Calu3 (cell line): Measurements from ENCODE around the gene CPT1A. TPM values are rescaled to one million over a fixed set of nuclear protein-coding genes. Genes with fewer than 3 reads are reported as not detected.

Source experiments
- BruUV-seq: library from RNA; stranded (reverse); fragments of 400-500 nt; replicated peaks from 2 replicates; lab custom pipeline; 2021; lab: Mats Ljungman, UMichigan
- CTCF ChIA-PET: fragments of 300-600 bp; sonication (Branson Sonifier 250); formaldehyde crosslinking; loops from one replicate; lab custom pipeline; 2022; ENCODE audit warnings: antibody characterized with exemption; lab: Charles Lee
- DNase-seq: peaks from one replicate; pipeline ENCODE4 v3.0.0; 2022
- H3K27ac Mint-ChIP-seq: one replicate; pipeline ENCODE4 v1.8.0; 2022; ENCODE audit warnings: mixed read lengths; ENCODE audit not compliant: unreplicated experiment
- H3K27me3 Mint-ChIP-seq: one replicate; pipeline ENCODE4 v1.8.0; 2022; ENCODE audit warnings: mixed read lengths; ENCODE audit not compliant: unreplicated experiment
- H3K36me3 Mint-ChIP-seq: one replicate; pipeline ENCODE4 v1.8.0; 2022; ENCODE audit warnings: mild to moderate bottlenecking, moderate library complexity, mixed read lengths; ENCODE audit not compliant: insufficient read depth, unreplicated experiment
- H3K4me1 Mint-ChIP-seq: one replicate; pipeline ENCODE4 v1.8.0; 2022; ENCODE audit warnings: mild to moderate bottlenecking, low read depth, mixed read lengths; ENCODE audit not compliant: unreplicated experiment
- H3K4me3 Mint-ChIP-seq: one replicate; pipeline ENCODE4 v1.8.0; 2022; ENCODE audit warnings: mild to moderate bottlenecking, low read depth, moderate library complexity, mixed read lengths; ENCODE audit not compliant: unreplicated experiment
- H3K9me3 Mint-ChIP-seq: one replicate; pipeline ENCODE4 v1.8.0; 2022; ENCODE audit warnings: low read depth, mixed read lengths; ENCODE audit not compliant: unreplicated experiment
- intact Hi-C: fragments of 100-400 bp; cut with micrococcal nuclease; formaldehyde crosslinking; loops from one replicate; pipeline ENCODE4 v1.10.0; 2022; ENCODE audit not compliant: unreplicated experiment
- total RNA-seq: library from RNA; stranded (reverse); gene quantifications from 2 replicates; pipeline ENCODE4 v1.2.3, GENCODE V29; 2022
- TF ChIP-seq, protein P1 (sequence below): fragments of 200-600 bp; IDR thresholded peaks from one replicate; pipeline ENCODE4 v1.8.0; 2022; ENCODE audit warnings: antibody characterized with exemption; ENCODE audit not compliant: unreplicated experiment

Gene CPT1A
- total RNA-seq, 1 experiment from 2014 or later: 45.9 TPM

DNA sequence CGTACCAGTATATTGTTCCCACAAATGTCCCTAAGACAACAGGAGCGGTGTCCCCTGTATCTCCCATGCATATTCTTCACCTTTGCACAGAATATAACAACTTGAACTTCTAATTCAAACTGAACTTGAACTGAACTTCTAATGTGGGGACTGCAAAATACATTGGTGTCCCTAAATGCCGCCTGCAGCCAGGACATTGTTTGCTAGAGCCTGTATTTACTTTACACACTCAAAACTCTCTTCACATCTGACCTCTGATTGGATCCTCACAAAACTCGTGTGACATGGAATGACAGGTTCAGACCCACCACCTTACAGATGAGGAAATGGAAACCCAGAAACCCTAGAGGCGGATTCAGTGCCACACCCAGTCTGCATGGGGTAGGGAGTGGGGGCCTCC lies 6.4 kb downstream of the CPT1A start:
- CTCF ChIA-PET: interaction anchor here (0.6 kb wide), 2 partner anchors 8 to 33 kb away, joined by 3 to 8 read pairs; no protein-coding TSS in a partner anchor
- intact Hi-C loops: no loop called here
- no peak overlapping the region for H3K27ac Mint-ChIP-seq

DNA sequence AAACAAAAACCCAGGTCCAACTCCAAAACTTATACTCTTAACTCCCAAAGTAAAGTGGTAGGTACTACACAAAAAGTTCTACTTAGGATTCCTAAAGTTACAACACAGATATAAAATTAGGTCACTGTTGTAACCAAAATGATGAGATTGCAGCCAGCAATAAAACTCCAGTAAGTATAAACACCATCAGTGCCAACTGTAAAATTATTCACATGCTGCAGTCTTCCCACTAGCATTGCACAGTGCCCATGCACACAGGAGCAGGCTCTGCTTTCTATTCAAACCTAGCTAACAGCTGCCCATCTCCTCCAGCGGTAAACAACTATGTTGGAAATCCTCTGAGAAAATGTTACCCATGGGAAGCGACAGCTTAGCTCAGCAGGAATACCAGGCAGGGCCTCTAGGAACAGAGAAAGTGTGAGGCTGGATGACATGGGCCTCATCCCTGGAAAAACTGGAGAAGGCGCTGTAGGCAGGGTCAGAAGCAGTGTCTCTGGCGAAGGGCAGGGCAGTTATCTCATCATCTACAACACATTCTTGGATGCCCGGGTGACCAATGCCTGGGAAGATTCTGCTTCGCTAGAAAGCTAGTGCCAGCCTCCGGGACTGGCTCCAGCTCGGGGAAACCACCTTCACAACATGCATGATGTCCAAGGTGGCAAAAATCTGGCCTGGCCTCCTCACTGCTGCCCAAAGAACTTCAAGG lies 9.1 kb downstream of the CPT1A start:
- CTCF ChIA-PET: no interaction called here
- TF ChIP-seq, protein P1, sequence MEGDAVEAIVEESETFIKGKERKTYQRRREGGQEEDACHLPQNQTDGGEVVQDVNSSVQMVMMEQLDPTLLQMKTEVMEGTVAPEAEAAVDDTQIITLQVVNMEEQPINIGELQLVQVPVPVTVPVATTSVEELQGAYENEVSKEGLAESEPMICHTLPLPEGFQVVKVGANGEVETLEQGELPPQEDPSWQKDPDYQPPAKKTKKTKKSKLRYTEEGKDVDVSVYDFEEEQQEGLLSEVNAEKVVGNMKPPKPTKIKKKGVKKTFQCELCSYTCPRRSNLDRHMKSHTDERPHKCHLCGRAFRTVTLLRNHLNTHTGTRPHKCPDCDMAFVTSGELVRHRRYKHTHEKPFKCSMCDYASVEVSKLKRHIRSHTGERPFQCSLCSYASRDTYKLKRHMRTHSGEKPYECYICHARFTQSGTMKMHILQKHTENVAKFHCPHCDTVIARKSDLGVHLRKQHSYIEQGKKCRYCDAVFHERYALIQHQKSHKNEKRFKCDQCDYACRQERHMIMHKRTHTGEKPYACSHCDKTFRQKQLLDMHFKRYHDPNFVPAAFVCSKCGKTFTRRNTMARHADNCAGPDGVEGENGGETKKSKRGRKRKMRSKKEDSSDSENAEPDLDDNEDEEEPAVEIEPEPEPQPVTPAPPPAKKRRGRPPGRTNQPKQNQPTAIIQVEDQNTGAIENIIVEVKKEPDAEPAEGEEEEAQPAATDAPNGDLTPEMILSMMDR: no peak

More for the DNA sequence above, 6.4 kb downstream of the CPT1A start:
- Mint-ChIP-seq H3K9me3 (no peaks in the 10 kb centered on the region), H3K4me1 (peaks cover 9% of the 10 kb centered on the region), H3K4me3 (no peak overlapping the region), H3K36me3 (peaks cover 17% of the 10 kb centered on the region), H3K27me3 (no peaks in the 10 kb centered on the region)
- TF ChIP-seq, protein P1: no peak
- BruUV-seq: no TSS peak
- no peak for DNase-seq

DNA sequence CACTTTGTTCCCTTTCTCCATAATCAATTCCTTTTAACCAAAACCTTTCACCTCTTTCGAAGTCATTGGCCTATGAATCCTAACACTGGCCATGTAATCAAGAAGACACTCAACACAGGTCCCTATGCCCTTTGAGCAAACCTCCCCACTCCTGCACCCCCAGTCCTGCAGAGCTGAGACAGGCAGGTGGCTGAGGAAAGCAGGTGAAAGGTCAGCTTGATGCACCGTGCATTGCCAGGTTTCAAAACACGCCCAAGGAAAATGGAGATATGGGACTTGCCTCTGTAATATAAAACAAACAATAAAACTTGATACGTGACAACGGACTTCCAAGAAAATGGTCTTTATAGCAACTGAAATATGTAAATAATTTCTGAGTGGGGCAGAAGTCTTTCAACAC lies 10.6 kb downstream of the CPT1A start:
- intact Hi-C loops: no loop called here
- TF ChIP-seq, protein P1: no peak
- BruUV-seq: no TSS peak
- DNase-seq: no peak
- H3K4me3 Mint-ChIP-seq: no peak overlapping the region
- no peaks in the 10 kb centered on the region for H3K4me1 Mint-ChIP-seq
- H3K27me3 Mint-ChIP-seq: no peaks in the 10 kb centered on the region
- CTCF ChIA-PET: no interaction called here
- H3K9me3 Mint-ChIP-seq: no peaks in the 10 kb centered on the region
- H3K27ac Mint-ChIP-seq: no peak overlapping the region
- no peaks in the 10 kb centered on the region for H3K36me3 Mint-ChIP-seq

More for the DNA sequence above, 9.1 kb downstream of the CPT1A start:
- Mint-ChIP-seq H3K9me3 (no peaks in the 10 kb centered on the region), H3K4me1 (no peaks in the 10 kb centered on the region), H3K27ac (no peak overlapping the region), H3K36me3 (no peaks in the 10 kb centered on the region), H3K4me3 (no peak overlapping the region), H3K27me3 (no peaks in the 10 kb centered on the region)
- no TSS peak for BruUV-seq
- intact Hi-C loops: no loop called here
- no peak for DNase-seq

DNA sequence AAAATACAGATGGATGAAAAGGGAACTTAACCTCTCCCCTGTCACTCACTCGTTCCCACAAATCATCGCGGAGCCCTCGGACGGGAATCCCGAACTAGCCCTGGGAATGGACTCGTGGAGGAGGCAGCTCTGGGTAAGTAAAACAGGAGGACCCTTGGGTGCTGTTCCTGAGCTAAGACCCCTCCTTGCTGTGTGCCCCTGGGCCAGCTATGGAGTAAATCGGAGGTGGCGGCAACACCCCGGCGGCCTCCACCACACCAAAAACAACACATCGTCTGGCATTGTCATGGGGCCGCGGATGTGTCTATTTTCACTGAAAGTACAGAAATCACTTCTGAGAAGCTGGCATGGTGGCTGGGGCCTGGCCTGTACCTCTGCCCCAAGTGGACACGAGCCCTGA lies 12.1 kb downstream of the CPT1A start:
- no peaks in the 10 kb centered on the region for H3K9me3 Mint-ChIP-seq
- no peak for DNase-seq
- intact Hi-C loops: no loop called here
- H3K36me3 Mint-ChIP-seq: no peaks in the 10 kb centered on the region
- H3K27ac Mint-ChIP-seq: no peak overlapping the region
- no peaks in the 10 kb centered on the region for H3K27me3 Mint-ChIP-seq
- no peaks in the 10 kb centered on the region for H3K4me1 Mint-ChIP-seq
- H3K4me3 Mint-ChIP-seq: no peak overlapping the region
- no TSS peak for BruUV-seq
- CTCF ChIA-PET: no interaction called here
- TF ChIP-seq, protein P1: no peak
